ENCODE results near the gene CREB3L4.

DNA sequence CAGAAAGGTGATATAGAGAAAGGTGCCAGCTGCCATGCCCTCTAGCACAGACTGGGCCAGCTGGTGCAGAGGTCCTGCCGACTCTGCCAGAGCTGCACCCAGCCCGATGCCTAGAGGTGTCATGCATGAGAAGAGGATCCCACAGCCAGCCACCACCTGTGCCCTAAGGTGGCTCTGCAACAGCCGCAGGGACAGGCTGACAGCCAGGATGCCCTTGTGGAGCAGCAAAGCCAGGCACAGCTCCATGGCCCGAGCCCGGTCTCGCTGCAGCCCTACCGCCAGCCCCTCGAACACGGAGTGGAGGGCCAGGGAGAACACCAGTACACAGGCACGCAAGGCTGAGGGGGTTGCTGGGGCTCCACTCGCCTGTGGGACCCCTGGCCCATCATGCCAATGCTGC, 7.5 kb upstream of the CREB3L4 start:
- TF ChIP-seq POLR2A (IDR thresholded peaks at IDR 0.05; ENCODE audit: low read depth, low read length), result no peak
- no peak for TF ChIP-seq POLR2AphosphoS5 (IDR thresholded peaks at IDR 0.05; ENCODE audit: low read depth, low read length)
- TF ChIP-seq SPI1 (IDR thresholded peaks at IDR 0.05; ENCODE audit: low read depth, low read length), result no peak
- TF ChIP-seq TAF1 (IDR thresholded peaks at IDR 0.05; ENCODE audit: low read depth, low read length), result no peak
- TF ChIP-seq POU2F2 (IDR thresholded peaks at IDR 0.05; ENCODE audit: low read depth, low read length), result no peak

Data from GM12891 (cell line).